NOMO-1 (cell line): ENCODE data around the gene NKAIN2.
"Not testable (repeated sequence)": the region's sequence is repeated elsewhere in the genome, so short reads cannot be mapped to it uniquely, and the experiment has no call there.

Source experiments
- DNase-seq, 2 experiments: peaks; one replicate each; lab custom pipeline; 2025; ENCODE audit not compliant: unreplicated experiment in 2 of 2; lab: John Stamatoyannopoulos, UW

The NKAIN2 gene

DNA sequence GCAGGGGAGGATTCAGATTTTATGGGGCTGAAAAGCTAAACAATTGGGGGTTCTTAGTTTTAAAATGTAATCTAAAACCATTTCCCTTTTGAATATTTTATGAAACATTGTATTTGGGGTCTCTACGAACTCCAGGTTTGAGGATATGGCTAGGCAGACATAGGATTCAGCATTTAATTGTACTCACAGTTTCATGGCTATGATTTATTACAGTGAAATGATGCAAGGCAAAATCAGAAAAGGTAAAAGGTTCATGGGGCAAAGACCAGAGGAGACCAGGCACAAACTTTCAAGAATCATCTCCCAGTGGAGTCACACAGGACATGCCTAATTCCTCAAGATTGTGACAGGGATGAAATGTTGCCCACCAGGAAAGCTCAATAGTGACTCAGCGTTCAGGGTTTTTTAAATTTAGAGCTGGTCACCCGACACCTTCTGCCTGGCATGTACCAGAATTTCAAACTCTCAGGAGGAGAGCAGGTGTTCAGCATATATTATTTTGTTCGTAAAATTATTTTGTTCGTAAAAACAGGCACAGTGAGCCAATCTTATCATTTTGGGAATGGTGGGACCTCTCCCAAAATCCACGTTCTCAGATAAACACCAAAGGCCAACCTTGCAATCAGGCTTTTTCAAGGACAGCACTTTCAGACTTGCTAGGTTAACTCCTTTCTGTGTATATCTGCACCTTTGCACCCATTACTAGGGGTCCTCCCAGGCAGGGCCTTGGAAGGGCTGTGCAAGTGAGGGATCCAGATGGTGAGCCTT is 270.3 kb downstream of the NKAIN2 start:
- no peak for DNase-seq

DNA sequence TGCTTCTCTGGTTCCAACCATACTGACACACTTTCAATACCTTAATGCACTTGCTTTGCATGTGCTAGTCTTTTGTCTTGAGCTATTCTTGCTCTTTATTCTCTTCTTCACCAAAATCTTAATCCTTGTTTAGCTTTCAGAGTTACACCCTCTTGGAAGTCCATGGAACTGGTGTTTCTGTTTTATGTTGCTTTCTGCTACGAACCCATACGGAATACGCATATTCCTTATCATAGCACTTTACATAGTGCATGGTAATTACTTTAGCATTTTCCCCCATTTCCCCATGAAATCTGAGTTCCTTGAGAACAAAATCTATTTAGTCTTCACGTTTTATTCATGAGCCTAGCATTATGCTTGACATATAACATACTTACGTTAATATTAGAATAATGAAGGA is 270.9 kb downstream of the NKAIN2 start:
- DNase-seq = no peak

DNA sequence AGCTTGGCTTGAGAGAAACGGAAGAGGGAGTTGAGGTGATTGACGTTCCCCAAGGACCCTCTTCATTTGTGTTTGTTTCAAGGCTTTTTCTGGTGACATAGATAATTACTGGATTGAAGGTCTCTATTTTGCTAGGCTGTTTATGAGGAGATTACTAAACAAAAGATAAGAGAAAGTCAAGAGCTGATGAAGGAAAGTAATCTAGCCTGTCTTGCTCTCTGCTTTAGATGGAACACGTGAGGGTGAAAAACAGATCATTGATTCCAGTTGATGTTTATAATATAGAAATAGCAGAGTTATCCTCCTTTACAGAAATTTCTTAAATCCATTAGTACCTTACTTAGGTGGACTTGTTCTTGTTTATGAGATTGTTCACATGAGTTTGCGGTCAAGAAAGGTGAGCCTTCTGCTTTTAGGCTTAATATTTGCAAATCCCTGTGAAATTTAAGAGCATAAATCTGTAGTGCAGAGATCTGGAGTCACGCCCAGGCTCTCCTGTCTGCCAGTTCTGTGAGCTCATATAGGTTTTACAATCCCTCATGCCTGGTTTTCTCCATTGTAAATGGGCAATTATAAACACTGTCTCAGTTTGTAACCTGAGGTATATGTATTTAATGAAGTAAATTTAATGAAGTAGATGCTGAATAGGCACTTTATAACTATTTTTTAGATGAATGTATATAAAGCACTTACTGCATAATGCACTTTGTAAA is 272.8 kb downstream of the NKAIN2 start:
- no peak for DNase-seq

DNA sequence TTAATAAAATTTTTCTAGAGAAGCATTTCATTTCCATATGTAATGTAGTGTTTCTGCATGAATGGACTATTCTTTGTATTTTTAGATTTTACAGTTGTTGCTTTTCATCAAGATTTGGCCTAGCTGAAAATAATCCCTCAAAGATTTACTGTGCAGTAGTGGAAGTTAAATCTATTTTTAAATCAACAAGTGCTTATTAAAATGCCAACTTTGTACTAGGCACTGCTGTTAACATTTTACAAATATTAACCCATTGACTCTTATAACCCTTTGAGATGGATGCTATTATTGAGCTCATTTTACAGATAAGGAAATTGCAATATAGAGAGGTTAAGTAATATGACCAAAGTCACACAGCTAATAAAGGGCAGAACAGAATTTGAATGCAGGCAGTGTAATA is 274.5 kb downstream of the NKAIN2 start:
- no peak for DNase-seq

DNA sequence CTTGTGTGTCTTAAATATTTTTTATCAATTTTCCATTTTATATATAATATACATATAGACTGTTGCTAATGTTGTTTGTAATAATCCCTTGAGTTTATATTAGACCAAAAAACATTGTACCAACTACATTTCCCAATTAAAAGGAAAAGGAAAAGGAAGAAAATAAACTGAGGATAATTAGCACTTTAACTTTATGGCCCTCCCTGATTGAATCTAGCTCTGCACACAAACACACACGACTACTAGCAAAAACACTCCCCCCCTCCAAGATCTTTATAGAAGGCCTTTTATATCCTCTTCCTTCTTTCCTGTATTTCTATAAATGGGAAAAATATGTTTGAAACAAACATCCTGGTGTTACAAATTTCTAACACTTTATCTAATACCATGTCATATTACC is 276.8 kb downstream of the NKAIN2 start:
- DNase-seq = no peak

DNA sequence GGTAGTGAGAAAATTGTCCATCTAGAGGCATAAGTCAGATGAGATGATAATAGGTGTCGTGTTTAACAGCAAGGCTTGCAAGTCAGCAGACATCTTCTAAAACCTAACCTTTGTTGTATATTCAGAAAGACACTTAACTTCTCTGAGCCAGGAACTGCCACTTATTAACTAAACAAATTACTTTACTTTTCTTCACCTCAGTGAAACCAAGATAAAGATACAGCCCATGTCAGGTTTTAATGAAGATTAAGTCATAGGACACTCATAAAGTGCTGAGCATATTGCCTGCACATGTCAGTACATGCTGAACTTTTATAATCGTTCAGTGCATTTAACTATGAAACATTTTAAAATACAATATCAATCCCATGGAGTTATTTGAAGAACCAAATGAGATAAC is 286.8 kb downstream of the NKAIN2 start:
- DNase-seq = no peak

DNA sequence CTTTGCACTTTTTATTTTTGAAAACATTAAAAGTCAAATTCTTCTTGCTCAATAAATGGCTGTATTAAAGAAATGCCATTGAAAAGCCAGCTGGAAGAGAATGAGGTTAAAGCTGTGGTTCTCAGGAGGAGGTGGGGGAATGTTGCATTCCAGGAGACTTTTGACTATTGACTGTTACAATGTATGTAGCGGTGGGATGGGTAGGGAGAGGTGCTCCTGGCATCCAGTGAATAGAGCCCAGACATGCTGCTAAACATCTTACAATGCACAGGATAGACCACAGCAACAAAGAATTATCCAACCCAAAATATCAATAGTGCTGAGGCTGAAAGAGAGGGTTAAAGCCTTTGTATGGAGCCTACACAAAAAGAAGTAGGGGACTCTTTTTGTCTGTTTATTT is 295.9 kb downstream of the NKAIN2 start:
- DNase-seq = no peak

DNA sequence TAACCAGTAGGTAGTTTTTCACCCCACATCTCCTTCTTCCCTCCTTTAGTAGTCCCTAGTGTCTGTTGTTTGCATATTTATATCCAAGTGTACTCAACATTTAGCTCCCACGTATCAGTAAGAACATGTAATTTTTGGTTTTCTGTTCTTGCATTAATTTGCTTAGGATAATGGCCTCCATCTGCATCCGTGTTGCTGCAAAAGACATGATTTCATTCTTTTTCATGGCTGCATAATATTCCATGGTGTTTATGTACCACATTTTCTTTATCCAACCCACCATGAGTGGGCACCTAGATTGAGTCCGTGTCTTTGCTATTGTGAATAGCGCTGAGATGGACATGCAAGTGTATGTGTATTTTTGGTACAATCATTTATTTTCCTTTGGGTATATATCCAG is 306.8 kb downstream of the NKAIN2 start:
- DNase-seq = no peak

DNA sequence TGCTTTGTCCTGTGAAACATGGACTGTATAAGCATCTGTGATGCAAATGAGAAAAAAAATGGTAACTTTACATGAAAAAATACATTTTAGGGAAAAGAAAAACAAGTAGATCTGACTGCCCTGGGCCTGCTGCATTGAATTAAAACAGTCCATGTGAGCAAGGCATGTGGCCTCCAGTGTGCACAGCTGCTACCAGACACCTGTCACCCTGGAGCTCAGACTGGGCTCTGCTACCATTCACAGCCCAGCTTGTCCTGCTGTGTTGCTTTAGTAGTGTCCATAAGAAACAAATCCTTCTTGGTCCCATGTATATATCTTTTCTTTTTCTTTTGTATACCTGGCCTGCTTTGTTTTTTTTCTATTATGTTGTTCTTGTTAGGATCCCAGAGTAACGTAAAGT is 315.9 kb downstream of the NKAIN2 start:
- DNase-seq = no peak

DNA sequence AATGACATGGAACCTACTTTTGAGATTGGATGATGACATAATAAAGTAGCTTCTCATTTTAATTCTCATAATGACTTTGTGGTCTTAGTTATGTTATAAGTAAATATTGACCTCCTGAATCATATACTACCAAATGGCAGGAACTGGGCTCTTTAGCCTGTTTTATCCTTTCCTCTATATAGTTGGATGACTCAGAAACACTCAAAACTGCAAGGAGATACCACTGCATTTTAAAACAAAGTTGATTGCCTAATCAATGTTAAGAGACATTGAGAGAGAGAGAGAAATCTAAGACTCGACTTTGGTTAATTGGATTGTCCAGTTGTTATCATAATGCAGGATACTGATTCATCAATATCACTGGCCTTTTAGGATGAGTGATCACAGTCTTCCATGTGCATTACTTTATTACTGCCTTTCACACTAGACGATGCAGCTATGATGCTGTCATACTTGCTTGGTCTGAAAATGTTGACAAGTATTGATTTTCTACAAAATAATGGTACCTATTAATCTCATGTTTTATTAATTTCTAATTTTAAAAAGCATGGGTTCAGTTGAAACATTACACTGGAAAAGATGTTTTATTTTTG is 320.0 kb downstream of the NKAIN2 start:
- DNase-seq = no peak

DNA sequence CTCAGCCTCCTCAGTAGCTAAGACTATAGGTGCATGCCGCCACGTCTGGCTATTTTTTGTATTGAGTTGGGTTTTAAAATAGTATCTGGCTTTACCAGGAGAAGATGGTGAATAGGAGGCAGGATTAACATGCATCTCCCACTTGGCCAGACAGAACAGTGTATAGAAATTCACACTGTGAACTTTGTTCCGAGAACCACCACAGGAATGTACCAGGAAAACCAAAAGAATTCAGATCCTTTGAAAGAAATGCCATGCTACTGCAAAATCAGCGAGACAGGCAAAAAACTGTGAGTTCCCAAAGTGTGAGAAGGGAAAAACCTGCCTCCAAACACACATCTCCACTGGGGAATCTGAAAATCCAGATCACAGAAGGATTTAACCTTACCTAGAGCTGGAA is 327.6 kb downstream of the NKAIN2 start:
- no peak for DNase-seq

DNA sequence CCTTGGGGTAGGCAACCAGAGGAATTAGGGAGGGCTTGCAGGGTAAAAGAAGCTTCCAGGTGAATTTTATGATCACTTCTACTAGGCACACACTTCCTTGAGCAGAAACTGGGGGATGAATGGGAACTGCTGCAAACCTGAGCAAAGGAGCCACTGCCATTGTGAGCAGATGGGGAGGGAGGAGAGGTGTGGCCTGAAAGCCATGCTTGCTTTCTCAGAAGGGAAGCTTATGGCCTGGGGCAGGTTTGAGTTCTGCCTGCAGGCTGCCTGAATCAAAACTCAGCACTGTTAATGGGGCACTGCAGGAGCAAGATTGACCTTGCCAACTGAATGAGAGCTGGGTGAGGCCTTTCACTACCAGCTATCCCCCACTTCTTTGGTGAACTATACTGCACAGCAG is 328.1 kb downstream of the NKAIN2 start:
- DNase-seq = no peak

DNA sequence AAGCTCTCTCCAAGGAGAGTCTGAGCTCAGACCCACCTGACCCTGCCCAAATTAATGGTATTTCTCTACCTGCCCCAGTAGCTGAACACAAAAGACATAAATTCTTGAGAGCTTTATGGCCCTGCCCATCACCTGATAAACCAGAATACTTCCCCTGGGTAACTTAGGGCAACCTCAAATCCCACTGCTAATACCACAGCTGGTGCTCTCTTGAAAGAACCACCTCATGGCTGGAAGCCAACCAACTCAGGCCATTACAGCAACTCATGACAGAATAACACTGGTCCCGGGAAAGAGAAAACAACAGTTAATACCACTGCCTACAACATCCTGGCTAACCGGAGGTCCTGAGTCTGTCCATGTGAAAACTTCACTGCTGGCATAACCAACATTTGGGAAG is 328.6 kb downstream of the NKAIN2 start:
- no peak for DNase-seq

DNA sequence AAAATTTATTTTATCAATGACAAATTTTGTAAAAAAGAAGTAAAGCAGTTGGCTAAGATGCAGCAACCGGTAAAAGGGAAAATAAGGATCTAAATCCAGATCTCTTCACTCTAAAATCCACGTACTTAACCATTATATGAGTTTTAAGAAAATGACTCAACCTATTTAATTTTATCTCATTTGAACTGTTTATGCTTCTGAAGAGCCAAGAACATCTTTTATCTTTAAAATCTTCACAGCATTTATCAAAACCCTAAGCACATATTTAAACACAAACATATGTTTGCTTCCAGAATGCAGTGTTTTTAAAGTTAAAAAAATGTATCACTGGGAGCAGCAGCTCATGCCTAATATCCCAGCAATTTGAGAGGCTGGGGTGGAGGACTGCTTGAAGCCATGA is 339.2 kb downstream of the NKAIN2 start:
- DNase-seq = no peak

DNA sequence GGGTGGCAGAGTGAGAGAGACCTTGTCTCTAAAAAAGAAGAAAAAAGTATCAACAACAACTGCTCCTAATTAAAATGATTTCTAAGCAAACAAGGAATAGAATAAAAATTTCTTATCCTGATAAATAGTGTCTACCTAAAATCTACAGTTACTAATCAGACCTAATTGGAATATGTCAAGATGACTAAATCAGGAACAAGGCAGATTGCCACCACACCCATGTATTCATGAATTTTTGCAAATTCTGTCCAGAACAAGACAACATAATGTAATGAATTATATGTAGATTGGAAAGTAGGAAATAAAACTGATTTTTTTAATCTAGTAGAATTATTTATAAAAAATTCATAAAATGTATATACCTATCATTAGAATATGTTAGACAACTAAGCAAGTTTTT is 339.8 kb downstream of the NKAIN2 start:
- DNase-seq = no peak

DNA sequence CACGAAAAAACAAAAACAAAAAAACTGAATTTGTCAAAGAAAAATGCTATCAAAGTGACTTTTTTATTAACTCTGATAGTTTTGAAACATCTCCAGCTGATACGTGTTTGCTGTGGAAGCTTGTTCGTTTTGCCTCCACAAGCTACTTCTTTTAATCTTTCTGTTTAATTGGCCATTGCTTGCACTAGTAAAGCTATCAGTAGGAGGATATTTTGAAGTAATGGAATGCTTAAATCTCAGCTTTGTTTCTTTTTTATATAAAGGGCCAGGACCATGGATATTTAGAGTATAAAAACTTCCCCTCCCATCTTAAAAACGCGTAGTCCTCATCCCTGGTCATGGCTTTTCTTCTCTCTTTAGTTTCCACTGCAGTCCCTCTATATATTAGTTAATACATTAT is 344.0 kb downstream of the NKAIN2 start:
- DNase-seq = no peak

DNA sequence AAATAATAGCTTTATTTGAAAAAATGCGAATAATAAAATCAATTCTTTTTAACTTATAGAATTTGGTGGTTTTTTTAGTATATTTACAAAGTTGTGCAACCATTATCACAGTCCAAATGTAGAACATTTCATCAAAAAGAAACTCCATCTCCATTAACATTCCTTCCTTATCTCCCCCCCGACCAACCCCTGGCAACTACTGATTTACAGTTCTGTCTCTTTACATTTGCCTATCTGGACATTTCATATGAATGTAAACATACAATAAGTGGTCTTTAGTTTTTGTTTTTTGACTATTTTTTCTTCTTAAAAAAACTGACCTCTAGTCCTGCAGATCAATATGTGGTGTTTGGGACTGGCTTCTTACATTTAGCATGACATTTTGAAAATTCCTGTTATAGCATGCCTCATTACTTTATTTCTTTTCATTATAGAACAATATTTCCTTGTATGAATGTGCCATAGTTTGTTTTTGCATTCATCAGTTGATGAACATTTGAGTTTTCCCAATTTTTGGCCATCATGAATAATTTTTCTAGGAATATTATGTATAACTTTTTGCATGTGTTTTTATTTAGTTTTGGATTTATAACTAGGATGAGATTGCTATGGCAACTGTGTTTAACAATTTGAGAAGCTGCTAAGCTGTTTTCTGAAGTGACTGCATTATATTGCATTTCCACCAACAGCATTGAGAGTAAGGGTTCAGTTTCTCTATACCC is 344.7 kb downstream of the NKAIN2 start:
- DNase-seq = no peak

DNA sequence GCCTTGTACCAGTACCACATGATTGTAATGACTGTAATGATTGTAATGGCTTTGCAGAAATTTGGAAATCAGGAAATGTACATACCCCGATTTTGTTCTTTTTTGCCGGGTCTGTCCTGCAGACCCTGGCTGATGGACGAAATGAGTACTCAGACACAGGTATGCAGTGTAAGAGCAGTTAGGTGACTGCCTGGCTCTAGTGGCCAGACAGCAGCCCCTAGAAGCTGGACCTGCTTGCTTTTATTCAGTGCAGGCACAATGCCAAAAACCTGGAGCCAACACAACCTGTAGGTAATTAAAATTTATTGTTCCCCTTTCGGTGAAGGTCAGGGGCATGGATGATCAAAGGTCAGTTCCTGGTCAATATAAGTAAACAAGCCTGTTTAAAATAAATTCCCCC is 346.0 kb downstream of the NKAIN2 start:
- no peak for DNase-seq

DNA sequence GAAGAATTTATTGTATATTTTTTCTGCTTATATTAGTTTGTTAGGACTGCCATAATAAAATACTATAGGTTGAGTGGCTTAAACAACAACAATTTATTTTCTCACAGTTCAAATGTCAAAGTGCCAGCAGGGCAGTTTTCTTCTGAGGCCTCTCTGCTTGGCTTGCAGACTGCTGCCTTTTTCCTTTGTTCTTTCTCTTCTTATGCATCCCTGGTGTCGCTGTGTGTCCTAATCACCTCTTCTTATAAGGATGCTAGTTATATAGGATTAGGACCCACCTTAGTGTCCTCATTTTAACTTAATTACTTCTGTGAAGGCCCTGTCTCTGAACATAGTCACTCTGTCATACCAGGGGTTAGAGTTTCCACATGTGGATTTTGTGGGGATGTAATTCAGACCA is 354.4 kb downstream of the NKAIN2 start:
- no peak for DNase-seq

DNA sequence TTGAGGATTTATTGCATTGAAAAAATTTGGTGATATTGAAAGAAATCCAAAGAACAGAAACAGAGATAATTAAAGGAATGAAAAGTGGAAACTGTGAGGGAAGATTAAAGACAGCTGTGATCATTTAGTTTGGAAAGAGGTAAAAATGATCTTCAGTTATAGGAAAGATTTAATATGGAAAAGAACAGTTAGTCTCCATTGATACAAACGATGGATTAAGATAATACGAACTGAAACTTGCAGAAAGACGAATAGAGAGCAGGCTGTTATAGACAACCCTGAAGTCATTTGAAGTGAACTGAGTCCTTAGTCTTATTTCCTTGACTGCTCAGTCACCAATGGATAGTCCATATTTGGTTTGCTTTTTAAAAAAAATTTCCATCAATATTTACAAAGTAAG is 360.0 kb downstream of the NKAIN2 start:
- DNase-seq = no peak

DNA sequence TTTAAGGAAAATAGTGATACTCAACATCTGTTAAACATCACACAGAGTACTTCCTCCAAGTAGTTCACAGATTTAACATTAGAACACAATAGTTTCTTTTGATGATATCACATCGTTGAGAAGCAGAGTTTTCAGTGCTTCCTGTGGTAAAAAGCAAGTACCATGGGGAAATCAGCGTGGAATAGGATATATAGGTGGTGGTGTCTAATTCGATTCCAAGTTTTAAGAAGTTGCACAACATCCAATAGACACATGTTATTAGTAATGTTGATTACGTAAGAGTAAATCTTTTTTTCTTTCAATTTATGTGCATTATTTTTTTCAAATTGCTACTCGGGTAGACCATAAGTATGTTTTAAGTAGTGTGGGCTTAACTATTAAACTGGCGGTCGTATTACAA is 360.7 kb downstream of the NKAIN2 start:
- no peak for DNase-seq

DNA sequence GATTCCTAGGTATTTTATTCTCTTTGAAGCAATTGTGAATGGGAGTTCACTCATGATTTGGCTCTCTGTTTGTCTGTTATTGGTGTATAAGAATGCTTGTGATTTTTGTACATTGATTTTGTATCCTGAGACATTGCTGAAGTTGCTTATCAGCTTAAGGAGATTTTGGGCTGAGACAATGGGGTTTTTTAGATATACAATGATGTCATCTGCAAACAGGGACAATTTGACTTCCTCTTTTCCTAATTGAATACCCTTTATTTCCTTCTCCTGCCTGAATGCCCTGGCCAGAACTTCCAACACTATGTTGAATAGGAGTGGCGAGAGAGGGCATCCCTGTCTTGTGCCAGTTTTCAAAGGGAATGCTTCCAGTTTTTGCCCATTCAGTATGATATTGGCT is 363.6 kb downstream of the NKAIN2 start:
- DNase-seq = not testable (repeated sequence)
